Measurements from ENCODE around the gene RPS26.

RPS26 gene

DNA sequence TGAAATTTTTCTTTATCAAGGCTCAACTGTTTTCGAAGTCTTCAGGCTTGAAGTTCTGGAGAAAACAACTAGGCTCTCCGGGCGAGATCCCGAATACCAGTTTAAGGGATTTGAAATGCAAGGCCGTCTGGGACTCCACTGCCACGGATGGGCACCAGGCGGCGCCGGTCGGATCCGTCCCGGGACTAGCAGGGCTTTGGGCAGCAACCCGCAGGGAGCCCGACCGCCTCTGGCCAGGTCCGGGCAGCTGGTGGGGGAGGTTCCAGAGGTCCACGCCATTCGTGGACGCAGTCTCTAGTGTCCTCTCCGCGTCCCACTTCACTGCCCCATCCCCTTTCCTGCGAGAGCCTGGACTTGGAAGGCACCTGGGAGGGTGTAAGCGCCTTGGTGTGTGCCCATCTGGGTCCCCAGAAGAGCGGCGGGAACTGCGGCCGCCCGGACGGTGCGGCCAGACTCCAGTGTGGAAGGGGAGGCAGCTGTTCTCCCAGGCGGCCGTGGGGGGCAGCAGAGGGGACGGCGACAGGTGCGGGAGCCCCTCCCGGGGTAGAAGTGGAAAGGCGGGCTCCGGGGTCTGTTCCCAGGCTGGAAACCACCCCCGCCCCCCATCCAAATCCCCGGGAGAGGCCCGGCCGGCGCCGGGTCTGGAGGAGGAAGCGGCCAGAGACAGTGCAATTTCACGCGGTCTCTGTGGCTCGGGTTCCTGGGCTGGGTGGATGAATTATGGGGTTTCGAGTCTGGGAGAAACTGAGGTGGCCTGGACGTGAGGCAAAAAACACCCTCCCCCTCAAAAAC is 37.4 kb downstream of the RPS26 start:
- peak; percentile 61 to 63 for DNase-seq

DNA sequence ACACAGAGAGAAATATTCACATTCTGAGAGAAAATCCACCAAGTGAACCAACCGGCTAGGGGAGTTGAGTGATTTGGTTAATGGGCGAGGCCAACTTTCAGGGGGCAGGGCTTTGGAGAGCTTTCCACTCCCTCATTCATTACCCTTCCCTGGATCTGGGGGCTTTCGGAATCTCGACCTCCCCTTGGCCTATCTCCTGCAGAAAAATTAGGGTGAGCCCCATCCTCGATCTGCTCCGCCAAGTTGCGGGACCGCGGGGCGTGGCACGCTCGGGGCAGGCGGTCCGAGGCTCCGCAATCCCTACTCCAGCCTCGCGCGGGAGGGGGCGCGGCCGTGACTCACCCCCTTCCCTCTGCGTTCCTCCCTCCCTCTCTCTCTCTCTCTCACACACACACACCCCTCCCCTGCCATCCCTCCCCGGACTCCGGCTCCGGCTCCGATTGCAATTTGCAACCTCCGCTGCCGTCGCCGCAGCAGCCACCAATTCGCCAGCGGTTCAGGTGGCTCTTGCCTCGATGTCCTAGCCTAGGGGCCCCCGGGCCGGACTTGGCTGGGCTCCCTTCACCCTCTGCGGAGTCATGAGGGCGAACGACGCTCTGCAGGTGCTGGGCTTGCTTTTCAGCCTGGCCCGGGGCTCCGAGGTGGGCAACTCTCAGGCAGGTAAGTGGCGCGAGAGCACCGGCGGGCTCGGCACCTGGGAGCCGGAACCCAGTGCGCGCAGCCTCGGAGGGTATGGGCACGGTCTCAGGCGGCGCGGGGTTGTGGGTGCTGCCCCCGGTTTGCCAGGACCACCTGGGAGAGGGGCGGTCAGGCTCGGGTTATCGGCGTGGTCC is 38.2 kb downstream of the RPS26 start, which contains the start of gene ERBB3:
ERBB3 (plus strand) TSS at position 443 of the 833 bp plus-strand sequence; CDS start at position 579, 136 bp downstream.
- DNase-seq = peak; percentile 7 to 22

DNA sequence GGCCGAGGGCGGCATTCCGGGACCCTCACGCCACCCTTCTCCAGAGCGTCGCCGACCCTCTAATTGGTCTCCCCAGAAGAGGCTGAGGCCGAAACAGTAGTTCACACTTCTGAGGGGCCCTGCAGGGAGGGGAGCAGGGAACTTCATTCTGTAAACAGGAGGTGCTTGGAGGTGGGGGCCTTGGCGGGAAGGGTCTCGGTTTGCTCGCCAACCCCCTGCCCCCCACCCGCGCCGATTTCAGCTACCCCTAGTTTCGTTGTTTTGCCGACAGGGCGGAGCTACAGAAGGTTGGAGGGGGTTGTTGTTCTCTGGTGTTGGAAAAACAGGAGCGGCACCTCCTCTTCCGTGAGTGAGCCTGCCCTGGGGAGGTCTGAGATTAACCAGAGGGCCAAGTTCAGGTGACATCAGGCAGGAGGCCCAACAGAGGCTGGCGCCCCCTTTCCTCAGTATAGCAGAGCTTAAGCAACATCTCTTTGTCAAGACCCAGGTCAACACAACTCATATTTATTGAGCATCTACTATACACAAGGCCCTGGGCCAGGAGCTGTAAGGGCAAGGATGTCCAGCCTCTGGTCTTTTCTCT is 38.9 kb downstream of the RPS26 start:
- DNase-seq = no peak

DNA sequence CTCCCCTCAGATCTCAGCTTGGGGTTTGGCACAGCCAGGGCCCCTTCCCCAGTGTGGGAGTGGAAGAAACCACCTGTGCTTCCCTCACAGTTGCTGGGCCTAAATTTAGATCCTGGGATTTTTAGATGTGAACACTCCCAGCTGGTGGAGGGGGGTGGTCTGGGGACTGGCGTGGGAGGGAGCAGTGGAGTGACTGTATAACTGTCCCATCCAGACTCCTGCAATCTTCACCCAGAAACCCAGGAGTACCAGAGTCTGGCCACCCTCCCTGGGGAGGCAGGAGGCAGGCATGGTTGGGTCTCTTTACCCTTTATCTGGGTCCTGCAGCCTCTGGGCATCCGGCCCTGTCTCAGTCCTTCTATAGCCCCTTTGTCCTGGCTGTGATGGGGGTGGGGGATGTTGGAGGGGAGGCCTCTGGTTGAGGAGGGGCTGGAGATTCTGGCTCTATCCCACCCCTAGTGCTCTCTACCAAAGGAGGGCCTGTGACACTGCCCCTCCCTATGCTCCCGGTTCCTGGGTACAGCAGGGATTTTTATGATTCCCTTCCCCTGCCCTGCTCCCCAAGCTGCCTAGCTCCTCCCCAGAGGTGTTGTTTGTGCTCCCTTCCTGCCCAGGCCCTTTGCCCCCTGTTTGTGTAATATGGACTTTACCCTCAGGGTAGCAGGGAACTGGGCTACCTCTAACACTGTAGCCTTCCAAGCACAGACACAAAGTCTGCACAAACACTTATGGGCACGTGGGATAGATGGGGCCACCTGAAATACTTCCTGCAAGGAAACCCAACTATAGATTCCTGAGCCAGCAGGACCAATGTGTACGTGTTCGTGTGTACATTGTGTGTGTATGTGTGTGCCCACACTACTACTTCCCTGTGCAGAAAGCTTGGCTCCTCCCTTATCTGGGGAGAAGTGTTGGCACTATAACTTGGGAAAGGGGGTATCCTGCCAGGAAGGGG is 40.0 kb downstream of the RPS26 start:
- DNase-seq = no peak

DNA sequence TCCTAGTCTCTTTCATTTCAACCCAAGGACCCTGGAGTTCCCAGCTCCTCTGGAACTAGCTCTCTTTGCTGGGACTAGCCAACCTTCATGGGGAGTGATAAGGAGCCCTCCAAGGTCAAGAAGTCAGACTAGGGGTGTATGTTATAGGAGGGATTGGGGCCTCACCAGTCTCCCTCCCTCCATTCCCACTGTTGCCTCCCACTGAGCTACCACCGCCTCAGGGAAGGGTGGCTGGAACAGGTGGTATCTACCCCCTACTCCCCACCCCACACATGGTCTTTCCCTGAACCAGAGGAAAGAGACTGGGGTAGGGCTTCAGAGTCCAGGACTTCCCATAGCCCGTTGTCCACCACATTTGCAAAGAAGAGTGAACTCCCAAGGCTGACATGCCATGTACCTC is 40.7 kb downstream of the RPS26 start:
- DNase-seq = no peak

DNA sequence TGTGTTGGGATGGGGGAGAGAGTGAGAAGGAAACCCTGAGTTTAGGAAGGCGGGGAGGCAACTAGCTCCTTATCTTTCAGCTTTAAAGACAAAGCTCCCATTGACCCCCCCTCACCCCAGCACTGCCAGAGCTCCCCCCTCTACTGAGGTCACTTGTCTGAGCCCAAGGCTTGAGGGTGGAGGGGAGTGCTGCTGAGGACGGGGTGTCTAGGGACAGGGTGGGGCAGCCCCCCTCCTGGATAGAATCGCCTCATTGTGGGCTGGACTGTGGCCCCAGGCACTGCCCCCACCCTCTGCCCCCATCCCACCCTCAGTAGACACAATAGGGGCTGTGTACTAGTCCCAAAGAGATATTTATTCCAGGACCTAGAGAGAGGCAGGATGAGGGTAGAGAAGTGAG is 41.2 kb downstream of the RPS26 start:
- DNase-seq = no peak

DNA sequence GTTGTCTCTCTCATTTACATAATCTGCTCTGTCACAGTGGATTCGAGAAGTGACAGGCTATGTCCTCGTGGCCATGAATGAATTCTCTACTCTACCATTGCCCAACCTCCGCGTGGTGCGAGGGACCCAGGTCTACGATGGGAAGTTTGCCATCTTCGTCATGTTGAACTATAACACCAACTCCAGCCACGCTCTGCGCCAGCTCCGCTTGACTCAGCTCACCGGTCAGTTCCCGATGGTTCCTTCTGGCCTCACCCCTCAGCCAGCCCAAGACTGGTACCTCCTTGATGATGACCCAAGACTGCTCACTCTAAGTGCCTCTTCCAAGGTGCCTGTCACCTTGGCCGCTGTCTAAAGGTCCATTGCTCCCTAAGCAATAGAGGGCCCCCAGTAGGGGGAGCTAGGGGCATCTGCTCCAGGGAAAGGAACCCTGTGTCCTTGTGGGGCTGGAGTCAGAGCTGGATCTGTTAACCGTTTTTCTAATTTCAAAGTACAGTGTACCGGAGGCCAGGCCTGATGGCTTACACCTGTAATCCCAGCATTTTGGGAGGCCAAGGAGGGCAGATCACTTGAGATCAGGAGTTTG is 43.3 kb downstream of the RPS26 start:
- peak in 1 of 2 experiments; percentile 17 for DNase-seq

DNA sequence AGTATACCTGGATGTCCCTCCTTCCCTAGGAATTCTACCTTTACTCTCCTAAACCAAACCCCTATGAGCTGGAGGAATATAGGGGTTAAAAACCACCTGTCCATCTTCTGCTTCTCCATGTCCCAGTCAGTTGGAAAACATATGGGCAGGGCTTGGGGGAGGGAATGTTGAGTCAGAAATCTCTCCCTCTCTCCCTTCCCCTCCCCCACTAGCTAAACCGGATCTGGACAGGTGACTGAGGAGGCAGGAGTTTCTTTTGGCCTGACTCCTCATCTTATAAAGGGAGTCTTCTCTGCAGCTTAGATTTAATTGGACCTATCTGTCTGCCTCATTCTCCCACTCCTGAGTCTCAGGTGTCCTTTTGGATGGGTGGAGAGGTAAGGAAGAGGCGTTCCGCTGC is 44.4 kb downstream of the RPS26 start:
- DNase-seq = no peak

DNA sequence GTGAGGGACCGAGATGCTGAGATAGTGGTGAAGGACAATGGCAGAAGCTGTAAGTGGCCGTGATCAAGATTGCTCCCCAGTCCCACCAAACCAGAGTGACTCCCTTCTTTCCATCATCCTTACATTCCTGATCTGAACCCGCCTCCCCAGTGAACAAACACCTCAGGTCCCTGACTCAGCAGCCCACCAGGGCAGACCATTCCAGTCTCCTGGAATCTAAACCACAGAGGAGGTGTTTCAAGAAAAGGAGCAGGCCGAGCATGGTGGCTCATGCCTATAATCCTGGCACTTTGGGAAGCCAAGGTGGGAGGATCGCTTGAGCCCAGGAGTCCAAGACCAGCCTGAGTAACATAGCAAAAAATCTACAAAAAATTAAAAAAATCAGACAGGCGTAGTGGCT is 44.9 kb downstream of the RPS26 start:
- DNase-seq = no peak

DNA sequence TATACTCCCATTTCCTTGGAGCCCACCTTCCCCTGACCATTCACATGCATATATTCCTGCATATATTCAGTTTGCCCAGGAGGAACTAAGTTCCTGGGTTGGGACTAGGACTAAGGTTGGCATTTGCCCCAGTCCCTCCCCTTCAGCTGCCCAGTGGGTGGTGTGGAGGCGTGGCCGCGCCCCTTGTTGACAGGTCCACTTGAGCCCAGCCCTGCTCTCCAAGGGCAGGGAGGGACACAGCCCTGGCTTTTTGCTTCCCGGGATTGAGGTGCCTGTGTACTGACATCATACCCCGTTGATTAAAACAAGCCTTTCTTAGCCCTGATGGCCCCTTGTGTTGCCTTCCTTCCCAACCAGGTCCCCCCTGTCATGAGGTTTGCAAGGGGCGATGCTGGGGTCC is 45.5 kb downstream of the RPS26 start:
- no peak for DNase-seq
